Endothelial cell of umbilical vein (primary cell): ENCODE measurements around the gene RAD51B. TPM values are rescaled to one million over a fixed set of nuclear protein-coding genes. Genes with fewer than 3 reads are reported as not detected.

ENCODE experiments used
- BruUV-seq: library from RNA; stranded (reverse); fragments of 400-500 nt; replicated peaks from 2 replicates; lab custom pipeline; 2021; lab: Mats Ljungman, UMichigan
- CTCF ChIA-PET: fragments of 300-600, 350-600 bp; sonication (Branson Sonifier 250); formaldehyde crosslinking; loops from one replicate; lab custom pipeline; 2021; ENCODE audit warnings: antibody characterized with exemption, inconsistent platforms; lab: Charles Lee
- POLR2A ChIA-PET: fragments of 300-600, 350-600 bp; sonication (Branson Sonifier 250); formaldehyde crosslinking; loops from one replicate; lab custom pipeline; 2021; ENCODE audit warnings: antibody characterized with exemption, inconsistent platforms; lab: Charles Lee
- DNase-seq: peaks from one replicate; pipeline ENCODE4 v3.0.0-alpha.2; 2011; ENCODE audit warnings: low read depth, low spot score
- FAIRE-seq: peaks from 2 replicates; lab custom pipeline; 2011; peaks lifted over from hg19 to GRCh38; lab: Jason Lieb, UNC
- H2AFZ ChIP-seq: 2 replicates; pipeline ENCODE4 v1.6.0; 2012; ENCODE audit warnings: low read depth, low read length, control low read depth, inconsistent platforms
- H3K27ac ChIP-seq: 2 replicates; pipeline ENCODE4 v1.5.1; 2011; ENCODE audit warnings: low read depth, mild to moderate bottlenecking, control low read depth, low read length, moderate library complexity; ENCODE audit not compliant: insufficient read depth
- H3K27me3 ChIP-seq, 2 experiments: 2 replicates each; pipeline versions ENCODE4 v1.6.0 to v1.6.1; 2011; ENCODE audit warnings: low read length in 2 of 2, mixed read lengths in 1 of 2; ENCODE audit not compliant: control insufficient read depth in 2 of 2, insufficient read depth in 2 of 2
- H3K36me3 ChIP-seq, 2 experiments: 2 replicates in 1 of 2; 3 replicates in 1 of 2; pipeline ENCODE4 v1.5.1; 2011; ENCODE audit warnings: low read length in 2 of 2, mild to moderate bottlenecking in 1 of 2, moderate library complexity in 1 of 2; ENCODE audit not compliant: control insufficient read depth in 2 of 2, insufficient read depth in 2 of 2; ENCODE audit errors: extremely low read depth in 1 of 2
- H3K4me1 ChIP-seq: 3 replicates; pipeline ENCODE4 v1.5.1; 2011; ENCODE audit warnings: mild to moderate bottlenecking, low read length; ENCODE audit not compliant: control insufficient read depth, insufficient read depth; ENCODE audit errors: extremely low read depth
- H3K4me2 ChIP-seq: 2 replicates; pipeline ENCODE4 v1.6.1; 2011; ENCODE audit warnings: low read length, control low read depth, mixed read lengths; ENCODE audit not compliant: insufficient read depth
- H3K4me3 ChIP-seq, 3 experiments: fragments of 200-600 bp in 1 of 3; sonication (generic), shearing (Covaris generic) in 1 of 3; replicated peaks in 1 of 3; 2 replicates each; pipeline ENCODE4 v1.5.1; 2011 to 2016; ENCODE audit warnings: control low read depth in 3 of 3, low read length in 3 of 3, mild to moderate bottlenecking in 2 of 3, inconsistent platforms in 1 of 3, low read depth in 1 of 3, moderate library complexity in 1 of 3; ENCODE audit not compliant: insufficient read depth in 1 of 3
- H3K79me2 ChIP-seq: 2 replicates; pipeline ENCODE4 v1.6.0; 2012; ENCODE audit warnings: low read length, inconsistent platforms; ENCODE audit not compliant: control insufficient read depth, insufficient read depth
- H3K9ac ChIP-seq: replicated peaks from 2 replicates; pipeline ENCODE3; 2011; ENCODE audit warnings: low read length, control low read depth; ENCODE audit not compliant: insufficient read depth; ENCODE audit errors: extremely low read depth
- H3K9me1 ChIP-seq: replicated peaks from 3 replicates; pipeline ENCODE4 v1.6.0; 2011; ENCODE audit warnings: mild to moderate bottlenecking, low read length; ENCODE audit not compliant: control insufficient read depth, insufficient read depth; ENCODE audit errors: extremely low read depth
- H3K9me3 ChIP-seq: replicated peaks from 2 replicates; pipeline ENCODE4 v1.5.1; 2012; ENCODE audit warnings: low read length, inconsistent platforms; ENCODE audit not compliant: control insufficient read depth, insufficient read depth
- H4K20me1 ChIP-seq: replicated peaks from 2 replicates; pipeline ENCODE3; 2011; ENCODE audit warnings: mild to moderate bottlenecking, low read length; ENCODE audit not compliant: control insufficient read depth, insufficient read depth; ENCODE audit errors: extremely low read depth
- CTCF ChIP-seq, 2 donors: IDR thresholded peaks; 1 replicate in 1 of 2; 2 replicates in 1 of 2; pipeline ENCODE4 v1.5.1; 2011; ENCODE audit warnings: low read length in 2 of 2, mild to moderate bottlenecking in 2 of 2, moderate library complexity in 2 of 2, control low read depth in 1 of 2, inconsistent platforms in 1 of 2, low read depth in 1 of 2; ENCODE audit not compliant: insufficient read depth in 1 of 2; ENCODE audit errors: extremely low read depth in 1 of 2
- EZH2 ChIP-seq: IDR thresholded peaks from 2 replicates; pipeline ENCODE4 v1.6.1; 2012; ENCODE audit warnings: borderline replicate concordance, low read depth, mild to moderate bottlenecking, moderate library complexity, low read length, inconsistent platforms; ENCODE audit not compliant: severe bottlenecking
- FOS ChIP-seq: IDR thresholded peaks from 2 replicates; pipeline ENCODE4 v1.6.1; 2011; ENCODE audit warnings: mild to moderate bottlenecking, low read length, moderate library complexity, borderline replicate concordance; ENCODE audit not compliant: insufficient read depth
- GATA2 ChIP-seq: IDR thresholded peaks from 2 replicates; pipeline ENCODE4 v1.7.0; 2011; ENCODE audit warnings: low read depth, mild to moderate bottlenecking, moderate library complexity, mixed read lengths, low read length; ENCODE audit not compliant: insufficient read length, insufficient read depth
- JUN ChIP-seq: IDR thresholded peaks from 2 replicates; pipeline ENCODE4 v1.6.1; 2011; ENCODE audit warnings: borderline replicate concordance, low read depth; ENCODE audit not compliant: insufficient read length, insufficient read depth
- MYC ChIP-seq: IDR thresholded peaks from one replicate; pipeline ENCODE4 v1.6.1; 2011; ENCODE audit warnings: mild to moderate bottlenecking, low read depth, low read length
- POLR2A ChIP-seq: IDR thresholded peaks from 2 replicates; pipeline ENCODE4 v1.6.1; 2012; ENCODE audit warnings: low read depth, mild to moderate bottlenecking, control low read depth, low read length
- POLR2AphosphoS5 ChIP-seq: IDR thresholded peaks from 2 replicates; pipeline ENCODE4 v1.6.1; 2012; ENCODE audit warnings: low read depth, mild to moderate bottlenecking, control low read depth, low read length, moderate library complexity; ENCODE audit not compliant: insufficient read depth
- dilution Hi-C: fragments of 300-500 bp; cut with MboI; formaldehyde crosslinking; loops from one replicate; pipeline ENCODE4 v1.15.0; 2019; ENCODE audit warnings: low sequenced_read_pairs; ENCODE audit not compliant: extremely low pct_ligation_motif_present
- intact Hi-C: fragments of 100-400 bp; cut with micrococcal nuclease; formaldehyde crosslinking; loops from one replicate; pipeline ENCODE4 v1.10.0; 2022
- polyA plus RNA-seq, 4 experiments: library from polyadenylated mRNA; depleted of rRNA in 3 of 4; stranded (reverse) in 3 of 4; unstranded in 1 of 4; fragments of >200 nt; gene quantifications; 2 replicates each; pipeline versions ENCODE4 v1.2.1 to v1.2.3, GENCODE V29; 2011 to 2012; ENCODE audit warnings: missing spikeins in 1 of 4
- total RNA-seq: library from RNA; stranded (reverse); gene quantifications from 2 replicates; pipeline ENCODE4 v1.2.3, GENCODE V29; 2021
- TF ChIP-seq, protein P1 (sequence below): IDR thresholded peaks from 2 replicates; pipeline ENCODE4 v1.6.1; 2011; ENCODE audit not compliant: insufficient read depth, insufficient read length

Gene RAD51B
- total and polyA plus RNA-seq, 2 donors (not counting 3 experiments of a cell fraction or from before 2014, with no cell fraction given) = 3.9 to 19.0 TPM

- Histone ChIP-seq H3K27ac (no peak overlapping the region), H2AFZ (no peak overlapping the region), H3K9ac (no peak overlapping the region), H3K4me1 (peaks cover 5% of the 10 kb centered on the region), H3K27me3 (no peaks in the 10 kb centered on the region), H3K4me2 (no peak overlapping the region), H3K79me2 (no peaks in the 10 kb centered on the region), H3K9me3 (no peaks in the 10 kb centered on the region), H3K9me1 (no peaks in the 10 kb centered on the region), H4K20me1 (no peaks in the 10 kb centered on the region), H3K4me3 (no peak overlapping the region), H3K36me3 (no peaks in the 10 kb centered on the region)
- no TSS peak for BruUV-seq
- dilution Hi-C loops = no loop called here
- intact Hi-C loops = loop anchor here (2.0 to 5.0 kb wide), 3 partner anchors 49 to 961 kb away; no protein-coding TSS in a partner anchor
- no peak for TF ChIP-seq POLR2AphosphoS5
- no peak for TF ChIP-seq FOS
- no peak for TF ChIP-seq MYC
- no peak for TF ChIP-seq EZH2
- no peak for TF ChIP-seq GATA2
- no peak for TF ChIP-seq JUN
- TF ChIP-seq, protein P1, sequence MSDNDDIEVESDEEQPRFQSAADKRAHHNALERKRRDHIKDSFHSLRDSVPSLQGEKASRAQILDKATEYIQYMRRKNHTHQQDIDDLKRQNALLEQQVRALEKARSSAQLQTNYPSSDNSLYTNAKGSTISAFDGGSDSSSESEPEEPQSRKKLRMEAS = no peak
- TF ChIP-seq CTCF (IDR thresholded peaks at IDR 0.05; ENCODE audit: extremely low read depth in 1 of 2, insufficient read depth in 1 of 2, low read depth in 1 of 2, low read length in 2 of 2) = no peak
- no peak for TF ChIP-seq POLR2A
- DNase-seq = peak; percentile 44
- CTCF ChIA-PET = interaction anchor here (0.9 to 5.0 kb wide), 15 partner anchors 11 to 1223 kb away, joined by 3 to 68 read pairs (median 4); no protein-coding TSS in a partner anchor
- POLR2A ChIA-PET = interaction anchor here (0.6 kb wide), 1 partner anchor 909 kb away, joined by 10 read pairs; no protein-coding TSS in a partner anchor
- FAIRE-seq = no peak
These were observed 64.1 kb downstream of the RAD51B start for GRCh38 chr14:67883717-67884116.
